Lower leg skin (tissue), 4 donors: ENCODE measurements around the gene KIF27. TPM values are rescaled to one million over a fixed set of nuclear protein-coding genes. Genes with fewer than 3 reads are reported as not detected.
"Not testable (repeated sequence)": the region's sequence is repeated elsewhere in the genome, so short reads cannot be mapped to it uniquely, and the experiment has no call there.

ENCODE experiments used
- DNase-seq, 2 donors: peaks; one replicate each; pipeline ENCODE4 v3.0.0-alpha.2; 2019; ENCODE audit warnings: low spot score in 2 of 2
- H3K4me3 ChIP-seq: fragments of 200-600 bp; sonication (generic); 2 replicates; pipeline ENCODE4 v1.5.1; 2017; ENCODE audit warnings: mild to moderate bottlenecking, low read depth; ENCODE audit not compliant: poor library complexity, severe bottlenecking
- POLR2A ChIP-seq, 2 donors: fragments of 450-650 bp; IDR thresholded peaks; one replicate each; pipeline ENCODE4 v1.6.1; 2016 to 2017; ENCODE audit warnings: antibody characterized with exemption in 2 of 2, mild to moderate bottlenecking in 1 of 2, moderate library complexity in 1 of 2
- WGBS, 2 donors: methylation state at CpG; one replicate each; pipeline ENCODE4 v1.1.5; 2018; 5-methylcytosine and 5-hydroxymethylcytosine counted together
- intact Hi-C: fragments of 100-400 bp; cut with DNase I; formaldehyde crosslinking; loops from one replicate; pipeline ENCODE4 v1.15.0; 2023; ENCODE audit warnings: low total_unique reads
- total RNA-seq, 4 donors: library from RNA; depleted of rRNA; stranded (reverse); fragments of >200 nt; gene quantifications; one replicate each; pipeline ENCODE4 v1.1.0, GENCODE V29; 2016
- TF ChIP-seq, protein P1 (sequence below), 3 donors: fragments of 450-650 bp; IDR thresholded peaks; one replicate each; pipeline ENCODE4 v1.5.1; 2016; ENCODE audit warnings: antibody characterized with exemption in 3 of 3, mild to moderate bottlenecking in 3 of 3, moderate library complexity in 2 of 3

KIF27 gene
- total RNA-seq, 4 donors from 2014 or later: 3.4 to 6.3 (median 5.4) TPM

DNA sequence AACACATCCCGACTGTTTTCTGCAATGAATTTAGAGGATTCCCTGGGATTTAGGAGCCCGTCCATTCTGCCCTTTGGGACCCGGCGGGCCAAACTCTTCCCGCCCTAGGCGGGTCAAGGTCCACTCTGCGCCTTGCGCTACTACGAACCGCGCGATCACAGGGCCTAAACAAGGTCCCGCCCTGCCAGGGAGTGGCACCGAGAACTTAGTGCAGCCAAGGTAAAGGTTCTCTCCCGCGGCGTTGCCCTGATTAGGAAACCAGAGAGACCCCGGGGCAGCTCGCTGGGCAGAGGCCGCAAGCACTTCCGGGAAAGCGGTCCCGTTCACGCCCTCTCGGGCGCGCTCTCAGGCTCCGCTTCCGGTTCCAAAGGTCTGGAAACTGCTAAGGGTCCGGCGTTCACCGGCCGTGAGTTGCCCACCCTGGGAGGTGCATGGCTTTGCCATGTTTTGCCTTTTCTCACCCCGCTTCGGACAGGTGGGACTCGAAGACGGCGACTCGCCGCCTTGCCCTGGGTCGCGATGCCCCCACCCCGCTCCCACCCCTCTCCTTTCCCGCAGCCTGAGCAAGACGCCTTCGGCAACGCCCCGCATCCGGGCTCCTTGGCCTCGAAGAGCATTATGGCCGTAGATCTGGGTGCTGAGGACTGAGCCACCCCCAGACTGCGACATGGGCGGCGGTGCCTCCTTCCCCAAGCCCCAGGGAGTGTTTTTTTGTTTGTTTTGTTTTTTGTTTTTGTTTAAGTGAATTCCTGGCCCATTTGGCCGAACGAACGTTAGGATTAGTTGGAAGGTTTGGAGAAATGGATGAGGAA is 35.4 kb upstream of the KIF27 start:
- 1 to 7% methylated on average over 38 to 52 of the region's 57 CpGs for WGBS, 2 donors
- no peak for TF ChIP-seq POLR2A (IDR thresholded peaks at IDR 0.05)
- TF ChIP-seq, protein P1, sequence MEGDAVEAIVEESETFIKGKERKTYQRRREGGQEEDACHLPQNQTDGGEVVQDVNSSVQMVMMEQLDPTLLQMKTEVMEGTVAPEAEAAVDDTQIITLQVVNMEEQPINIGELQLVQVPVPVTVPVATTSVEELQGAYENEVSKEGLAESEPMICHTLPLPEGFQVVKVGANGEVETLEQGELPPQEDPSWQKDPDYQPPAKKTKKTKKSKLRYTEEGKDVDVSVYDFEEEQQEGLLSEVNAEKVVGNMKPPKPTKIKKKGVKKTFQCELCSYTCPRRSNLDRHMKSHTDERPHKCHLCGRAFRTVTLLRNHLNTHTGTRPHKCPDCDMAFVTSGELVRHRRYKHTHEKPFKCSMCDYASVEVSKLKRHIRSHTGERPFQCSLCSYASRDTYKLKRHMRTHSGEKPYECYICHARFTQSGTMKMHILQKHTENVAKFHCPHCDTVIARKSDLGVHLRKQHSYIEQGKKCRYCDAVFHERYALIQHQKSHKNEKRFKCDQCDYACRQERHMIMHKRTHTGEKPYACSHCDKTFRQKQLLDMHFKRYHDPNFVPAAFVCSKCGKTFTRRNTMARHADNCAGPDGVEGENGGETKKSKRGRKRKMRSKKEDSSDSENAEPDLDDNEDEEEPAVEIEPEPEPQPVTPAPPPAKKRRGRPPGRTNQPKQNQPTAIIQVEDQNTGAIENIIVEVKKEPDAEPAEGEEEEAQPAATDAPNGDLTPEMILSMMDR (IDR thresholded peaks at IDR 0.05): no peak
- H3K4me3 ChIP-seq: peak overlapping the region; percentile 74
- DNase-seq: peak; percentile 62 to 95
- intact Hi-C loops: no loop called here

DNA sequence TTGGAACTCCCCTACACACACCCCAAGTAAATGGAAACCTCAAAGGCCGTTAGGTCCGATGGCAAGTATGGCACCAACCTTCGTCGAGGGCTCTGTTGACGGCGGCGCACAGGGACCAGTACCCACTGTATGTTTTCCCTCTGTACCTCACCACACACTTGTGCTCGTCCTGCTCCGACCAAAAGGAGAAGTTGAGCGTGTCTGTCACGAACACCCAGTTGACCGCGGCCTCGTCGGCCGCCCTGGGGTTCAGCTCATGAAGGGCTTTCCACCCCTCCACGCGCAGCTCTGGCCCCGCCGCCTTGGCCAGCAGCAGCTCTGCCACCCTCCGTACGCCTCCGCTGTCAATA is 34.8 kb upstream of the KIF27 start:
- TF ChIP-seq, protein P1 (IDR thresholded peaks at IDR 0.05): no peak
- DNase-seq: peak; percentile 32 to 88

DNA sequence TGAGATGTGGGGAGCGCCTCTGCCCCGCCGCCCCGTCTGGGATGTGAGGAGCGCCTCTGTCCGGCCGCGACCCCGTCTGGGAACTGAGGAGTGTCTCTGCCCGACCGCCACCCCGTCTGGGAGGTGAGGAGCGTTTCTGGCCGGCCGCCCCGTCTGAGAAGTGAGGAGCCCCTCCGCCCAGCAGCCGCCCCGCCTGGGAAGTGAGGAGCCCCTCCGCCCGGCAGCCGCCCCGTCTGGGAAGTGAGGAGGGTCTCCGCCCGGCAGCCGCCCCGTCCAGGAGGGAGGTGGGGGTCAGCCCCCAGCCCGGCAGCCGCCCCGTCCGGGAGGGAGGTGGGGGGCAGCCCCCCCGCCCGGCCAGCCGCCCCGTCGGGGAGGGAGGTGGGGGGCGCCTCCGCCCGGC is 26.9 kb upstream of the KIF27 start:
- DNase-seq: not testable (repeated sequence)

More for the DNA sequence above, 34.8 kb upstream of the KIF27 start:
- intact Hi-C loops: no loop called here
- H3K4me3 ChIP-seq: peak overlapping the region; percentile 74
- 8 to 12% methylated on average over 23 of the region's 23 CpGs for WGBS, 2 donors

DNA sequence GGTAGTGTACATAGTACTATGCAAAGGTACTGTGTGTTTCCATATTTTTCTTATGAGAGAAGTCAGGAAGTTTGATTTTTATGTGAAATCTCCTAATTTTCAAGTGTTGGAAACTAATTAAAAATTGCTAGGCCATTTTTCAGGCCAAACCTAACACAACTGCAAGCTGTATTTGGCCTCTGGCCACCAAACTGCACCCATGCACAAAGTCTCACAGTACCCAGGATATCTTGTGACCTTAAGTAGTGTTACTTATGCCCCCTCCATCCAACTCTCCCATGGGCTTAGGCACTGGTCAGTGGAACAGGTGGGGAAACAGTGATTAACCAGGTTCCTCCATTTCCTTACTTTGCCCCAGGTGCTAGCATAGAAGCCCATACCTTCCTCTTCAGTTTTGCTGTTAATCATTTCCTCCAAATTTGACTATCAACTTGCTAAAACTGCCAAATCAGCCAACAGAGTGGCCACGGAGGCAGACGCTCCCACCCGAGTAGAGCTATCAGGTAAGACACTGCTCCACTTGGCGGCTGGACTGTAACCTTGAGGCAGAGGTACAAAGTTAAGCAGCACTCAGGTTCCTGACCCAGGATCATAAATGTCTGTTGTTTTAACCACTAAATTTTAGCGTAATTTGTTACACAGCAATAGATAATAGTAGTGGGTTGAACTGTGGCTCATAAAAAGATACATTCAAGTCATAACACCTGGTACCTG is 19.5 kb upstream of the KIF27 start:
- intact Hi-C loops: no loop called here
- H3K4me3 ChIP-seq: no peak overlapping the region
- DNase-seq: no peak
- TF ChIP-seq, protein P1 (IDR thresholded peaks at IDR 0.05): no peak
- TF ChIP-seq POLR2A (IDR thresholded peaks at IDR 0.05): no peak
- WGBS, 2 donors: 78 to 93% methylated on average over 5 of the region's 5 CpGs

More for the DNA sequence above, 26.9 kb upstream of the KIF27 start:
- H3K4me3 ChIP-seq, intact Hi-C loops: not testable (repeated sequence)
- WGBS, 2 donors: 98% methylated on average over 6 to 17 of the region's 39 CpGs

DNA sequence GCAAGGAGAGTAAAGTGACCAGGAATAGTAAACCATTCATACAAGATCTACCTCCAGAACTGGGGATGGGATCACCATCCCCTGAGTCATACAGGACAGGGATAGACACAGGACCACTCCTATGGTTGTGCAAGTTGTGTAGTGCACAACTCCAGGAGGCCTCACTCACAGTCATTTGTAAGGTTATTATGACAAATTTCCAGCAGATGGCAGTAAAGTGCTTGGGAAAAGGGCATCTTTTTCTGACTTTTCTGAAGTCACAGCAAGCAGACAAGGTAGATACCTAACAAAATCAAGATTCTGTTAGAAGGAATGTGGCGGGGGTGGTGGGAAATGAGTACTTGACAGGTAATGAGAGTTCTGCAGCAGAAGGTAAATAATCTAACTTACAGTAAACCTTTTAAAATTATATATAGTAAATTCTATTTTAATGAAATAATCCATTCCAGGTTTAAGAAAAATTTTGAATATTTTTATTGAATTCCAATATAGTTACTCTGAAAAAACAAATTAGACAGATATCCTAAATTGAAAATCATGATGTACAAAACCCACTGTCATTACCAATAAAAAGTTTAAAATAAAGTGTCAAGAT is 16.7 kb upstream of the KIF27 start:
- DNase-seq: no peak
- intact Hi-C loops: loop anchor here (5.0 to 10.0 kb wide), 3 partner anchors 324 to 587 kb away; no protein-coding TSS in a partner anchor

More for the DNA sequence above, 16.7 kb upstream of the KIF27 start:
- WGBS, 2 donors: 35 to 38% methylated on average over 1 of the region's 1 CpG
- no peak for TF ChIP-seq POLR2A (IDR thresholded peaks at IDR 0.05)
- TF ChIP-seq, protein P1 (IDR thresholded peaks at IDR 0.05): no peak
- H3K4me3 ChIP-seq: no peak overlapping the region
